SHP77 treated with DMSO at 0.1 percent for 48 hours (cell line): Measurements from ENCODE around the gene TARS1.
"Not testable (repeated sequence)": the region's sequence is repeated elsewhere in the genome, so short reads cannot be mapped to it uniquely, and the experiment has no call there.

Source experiments
- DNase-seq: peaks from one replicate; lab custom pipeline; 2025; lab: John Stamatoyannopoulos, UW

The TARS1 gene

DNA sequence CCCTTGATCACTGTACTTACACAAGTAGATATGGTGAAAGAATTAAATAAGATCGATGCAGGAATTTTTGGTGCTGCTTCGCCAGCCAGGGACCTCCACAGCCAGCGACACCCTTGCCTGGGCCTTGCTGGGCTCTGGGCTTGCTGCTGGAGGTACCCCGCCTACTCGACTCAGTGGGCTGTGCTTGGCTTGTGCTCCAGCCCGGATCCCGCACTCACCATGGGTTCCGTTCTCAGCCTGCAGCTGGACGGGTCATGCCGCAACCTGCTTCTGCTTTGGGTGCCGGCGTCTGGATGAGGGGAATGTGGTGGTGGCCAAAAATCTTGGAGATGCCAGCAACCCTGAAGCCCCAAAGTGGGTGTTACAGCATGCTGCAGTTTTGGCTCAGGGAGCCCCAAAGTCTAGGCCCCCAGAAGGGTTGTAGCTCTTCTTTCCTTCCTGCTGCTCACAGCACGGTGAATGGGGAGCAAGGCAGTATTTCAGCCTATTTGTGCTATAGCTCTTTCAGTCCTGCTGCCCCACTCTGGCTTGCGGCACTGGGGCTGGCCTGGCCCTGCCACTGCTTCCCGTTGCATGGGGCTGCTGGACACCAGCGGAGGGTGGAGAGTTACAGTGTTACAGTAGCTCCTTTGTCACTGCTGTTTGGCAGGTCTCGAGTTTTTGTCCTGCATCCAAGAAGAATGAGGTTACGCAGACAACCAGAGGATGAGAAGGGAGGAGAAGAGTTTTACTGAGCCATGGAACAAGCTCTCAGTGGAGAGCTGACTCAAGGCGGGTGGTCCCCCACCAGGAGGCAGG is 48.0 kb downstream of the TARS1 start:
- DNase-seq, result no peak

DNA sequence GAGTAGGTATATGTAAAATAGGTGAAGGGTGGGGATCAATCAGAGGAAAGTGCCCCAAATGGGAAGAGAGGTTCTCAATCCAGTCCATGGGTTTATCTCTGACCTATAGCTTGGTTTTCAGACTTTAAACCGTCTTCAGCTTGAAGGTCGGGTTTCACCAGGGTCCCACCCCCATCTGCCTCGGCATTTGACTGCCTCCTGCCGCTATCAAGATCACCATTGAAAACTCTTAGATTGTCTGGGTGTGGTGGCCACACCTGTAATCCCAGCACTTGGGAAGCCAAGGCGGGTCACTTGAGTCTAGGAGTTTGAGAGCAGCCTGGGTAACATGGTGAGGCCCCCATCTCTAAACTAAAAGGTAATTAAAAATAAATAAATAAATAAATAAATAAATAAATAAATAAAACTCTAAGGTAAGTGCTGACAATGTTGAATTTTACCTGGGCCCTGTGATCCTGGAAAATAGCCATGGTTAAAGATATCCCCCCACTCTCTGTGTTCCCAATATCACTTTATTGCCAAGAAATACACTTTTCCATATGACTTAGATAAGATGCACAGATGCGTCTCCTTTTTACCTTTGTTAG is 48.8 kb downstream of the TARS1 start:
- no peak for DNase-seq

DNA sequence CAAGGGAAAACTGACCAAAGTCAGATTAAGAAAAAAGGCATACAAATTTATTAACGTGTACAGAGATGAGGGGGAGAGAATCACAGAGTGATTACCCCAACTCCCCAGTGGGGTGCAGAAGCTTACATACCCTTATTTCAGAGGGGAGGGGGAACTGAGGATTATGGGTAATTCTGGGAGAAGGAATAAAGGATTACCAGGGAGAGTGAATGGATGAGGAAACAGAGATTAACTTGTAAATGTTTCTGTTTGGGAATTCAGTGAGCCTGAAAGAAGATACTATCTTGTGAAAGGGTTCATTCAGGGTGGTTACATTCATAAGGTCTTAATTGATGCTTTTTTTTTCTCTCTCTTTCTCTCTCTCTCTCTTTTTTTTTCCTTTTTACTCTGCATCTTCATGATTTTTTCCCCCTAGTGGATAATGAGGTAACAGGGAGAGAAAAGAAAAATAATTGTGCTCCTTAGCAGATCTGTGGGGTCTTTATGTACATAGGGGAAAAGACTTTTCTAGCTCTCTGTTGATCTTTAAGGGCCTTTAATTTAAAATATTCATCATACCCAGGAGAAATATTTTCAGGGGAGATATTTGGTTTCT is 49.4 kb downstream of the TARS1 start:
- no peak for DNase-seq

- DNase-seq, result no peak
These were observed 51.2 kb downstream of the TARS1 start for GRCh38 chr5:33491941-33492340.

DNA sequence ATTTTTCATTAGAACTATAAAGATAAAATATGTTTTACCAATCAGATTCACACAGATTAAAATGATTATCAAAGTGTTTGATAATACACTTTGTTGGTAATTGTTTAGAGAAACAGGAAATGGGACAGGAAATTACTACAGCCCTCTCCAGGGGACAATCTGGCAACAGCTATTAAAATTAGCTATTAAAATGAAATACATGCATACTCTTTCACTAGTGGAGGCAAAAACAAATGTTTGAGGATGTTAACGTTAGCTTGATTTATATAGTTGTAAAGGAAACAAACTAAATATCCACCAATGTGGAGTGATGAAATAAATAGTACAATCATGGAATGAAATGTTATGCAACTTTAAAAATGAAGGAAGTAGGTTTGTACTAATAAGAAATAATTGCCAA is 53.7 kb downstream of the TARS1 start:
- no peak for DNase-seq

GRCh38 chr5:33501260-33501659 is 60.5 kb downstream of the TARS1 start:
- no peak for DNase-seq

DNA sequence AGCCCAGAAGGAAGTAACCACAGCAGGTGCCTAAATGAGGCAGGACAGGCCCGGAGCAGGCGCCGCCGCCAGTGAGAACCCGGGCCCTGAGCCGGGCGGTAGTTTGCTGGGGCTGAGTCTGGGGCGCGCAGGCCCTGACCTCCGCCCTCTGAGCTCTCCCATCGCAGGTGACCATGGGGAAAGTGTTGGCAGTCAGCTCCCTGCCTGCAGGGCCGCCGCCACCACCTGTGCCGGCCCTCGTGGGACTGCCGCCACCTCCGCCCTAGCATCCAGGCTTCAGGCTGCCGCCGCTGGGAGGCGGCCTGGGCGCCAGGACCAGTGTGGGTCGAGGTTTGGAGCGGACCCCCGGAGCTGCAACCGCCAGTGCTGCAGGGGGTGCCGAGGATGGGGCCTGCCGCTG is 61.1 kb downstream of the TARS1 start:
- DNase-seq, result no peak

- no peak for DNase-seq
These were observed 63.8 kb downstream of the TARS1 start for GRCh38 chr5:33504570-33504969.

DNA sequence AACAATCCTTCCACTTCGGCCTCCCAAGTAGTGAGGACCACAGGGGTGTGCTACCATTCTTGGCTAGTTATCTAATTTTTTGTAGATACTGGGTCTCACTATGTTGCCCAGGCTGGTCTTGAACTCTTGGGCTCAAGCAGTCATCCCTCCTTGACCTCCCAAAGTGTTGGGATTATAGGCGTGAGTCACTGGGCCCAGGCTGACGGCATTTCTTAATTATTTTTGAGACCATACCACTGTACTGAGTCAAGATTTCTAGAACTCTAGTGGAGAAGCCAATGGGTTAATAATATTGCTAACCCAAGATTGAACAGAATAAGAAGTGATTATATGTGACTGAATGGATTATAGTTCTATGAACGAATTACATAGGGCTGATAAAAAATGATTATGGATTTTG is 66.7 kb downstream of the TARS1 start:
- DNase-seq, result no peak

- no peak for DNase-seq
These were observed 68.3 kb downstream of the TARS1 start for GRCh38 chr5:33509036-33509435.

DNA sequence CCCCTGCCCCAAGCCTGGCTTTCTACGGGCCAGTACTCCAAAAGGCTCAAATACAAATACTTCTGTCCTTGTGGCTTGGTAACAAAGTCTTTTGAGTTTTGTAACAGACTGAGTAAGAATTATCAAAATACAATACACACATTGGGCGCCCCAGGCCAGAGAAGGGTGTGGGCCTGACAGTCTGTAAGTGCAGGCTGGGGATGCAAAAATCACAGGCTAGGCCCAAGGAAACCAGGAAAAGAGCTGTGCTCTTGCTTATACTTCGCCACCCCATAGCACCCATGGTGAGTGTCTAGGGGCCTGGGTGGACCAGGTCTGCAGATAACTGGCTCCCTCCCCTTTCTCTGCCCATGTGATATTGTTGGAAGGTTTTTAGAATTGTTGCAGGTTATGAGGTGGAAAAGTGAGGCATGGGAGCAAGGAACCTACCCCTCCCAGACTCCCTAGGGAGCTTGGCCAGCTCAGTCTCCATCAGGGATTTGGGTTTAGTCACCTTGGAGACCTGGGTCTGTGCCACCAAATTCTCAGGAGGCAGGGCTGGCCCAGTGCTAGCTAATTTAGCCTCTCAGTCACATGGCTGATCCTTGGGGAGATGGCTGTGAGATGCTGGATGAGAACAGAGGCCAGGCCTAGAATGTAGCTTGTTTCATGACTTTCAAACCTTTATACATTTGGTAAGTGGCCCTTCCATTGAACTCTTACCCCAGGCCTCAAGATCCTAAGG is 72.9 kb downstream of the TARS1 start:
- no peak for DNase-seq

- DNase-seq, result not testable (repeated sequence)
These were observed 74.6 kb downstream of the TARS1 start for GRCh38 chr5:33515366-33515765.

DNA sequence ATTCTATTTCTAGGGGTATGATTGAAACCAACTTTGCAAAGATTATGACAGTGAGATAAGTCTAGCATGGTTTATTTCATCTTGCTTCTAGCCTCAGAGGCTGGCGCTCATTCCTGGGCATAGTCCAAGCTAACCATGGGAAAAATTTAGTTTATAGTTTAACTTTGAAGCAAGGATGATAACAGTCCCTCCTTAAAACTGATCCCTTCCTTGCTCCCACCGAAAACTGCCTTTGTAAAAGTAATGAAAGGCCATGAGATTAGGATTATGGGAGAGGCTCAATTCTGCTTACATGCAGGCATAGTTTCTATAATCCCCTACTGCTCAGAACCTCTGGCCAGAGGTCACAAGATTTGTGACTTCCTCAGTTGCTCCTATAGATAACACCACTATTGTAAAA is 75.7 kb downstream of the TARS1 start:
- DNase-seq, result no peak
